Effector memory CD4-positive, alpha-beta T cell (primary cell): ENCODE data around the gene ARL6.

Source experiments
- DNase-seq, 3 donors: peaks; one replicate each; pipeline ENCODE4 v3.0.0-alpha.2; 2020
- H3K27ac ChIP-seq: 2 replicates; pipeline ENCODE4 v1.7.0; 2013; ENCODE audit warnings: mild to moderate bottlenecking, low read length, moderate library complexity; ENCODE audit not compliant: insufficient read depth, poor library complexity, severe bottlenecking
- H3K27me3 ChIP-seq: replicated peaks from 2 replicates; pipeline ENCODE4 v1.7.0; 2013; ENCODE audit warnings: mild to moderate bottlenecking, low read length; ENCODE audit not compliant: insufficient read depth, control insufficient read depth, poor library complexity, severe bottlenecking
- H3K36me3 ChIP-seq: 2 replicates; pipeline ENCODE4 v1.7.0; 2013; ENCODE audit warnings: mild to moderate bottlenecking, low read length, moderate library complexity; ENCODE audit not compliant: control insufficient read depth, insufficient read depth
- H3K4me1 ChIP-seq: 2 replicates; pipeline ENCODE4 v1.7.0; 2013; ENCODE audit warnings: low read length, mild to moderate bottlenecking; ENCODE audit not compliant: control insufficient read depth, insufficient read depth, poor library complexity, severe bottlenecking
- H3K4me3 ChIP-seq: 2 replicates; pipeline ENCODE4 v1.7.0; 2013; ENCODE audit warnings: low read length, low read depth, mild to moderate bottlenecking; ENCODE audit not compliant: insufficient read depth, poor library complexity, severe bottlenecking
- H3K9me3 ChIP-seq: 2 replicates; pipeline ENCODE4 v1.7.0; 2013; ENCODE audit warnings: mild to moderate bottlenecking, low read length, moderate library complexity; ENCODE audit not compliant: control insufficient read depth

Gene ARL6

DNA sequence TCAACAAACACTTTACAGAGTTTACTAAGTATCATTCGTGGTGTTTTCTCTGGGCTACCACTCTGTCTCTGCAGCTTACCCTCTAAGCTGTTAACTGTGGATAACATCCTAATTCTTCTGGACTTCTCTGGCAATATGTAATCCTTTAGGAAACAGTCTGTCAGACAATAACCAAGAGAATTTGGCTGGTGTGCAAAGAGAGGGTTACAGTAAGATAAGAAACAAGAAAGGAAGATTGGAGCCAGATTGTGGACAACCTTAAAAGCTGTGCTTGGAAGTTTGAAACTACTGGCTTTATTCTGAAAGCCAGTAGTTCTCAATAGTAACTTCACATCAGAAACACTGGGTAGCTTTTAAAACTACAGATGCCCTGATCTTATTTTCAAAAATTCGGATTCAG, 778 bp downstream of the ARL6 start:
- Histone ChIP-seq H3K27me3 (no peaks in the 10 kb centered on the region), H3K4me3 (peak overlapping the region; percentile 97)

GRCh38 chr3:97772926-97773325, 8.4 kb downstream of the ARL6 start:
- Histone ChIP-seq H3K4me3 (no peak overlapping the region), H3K4me1 (no peaks in the 10 kb centered on the region), H3K27me3 (no peaks in the 10 kb centered on the region), H3K36me3 (no peaks in the 10 kb centered on the region), H3K9me3 (no peaks in the 10 kb centered on the region), H3K27ac (no peak overlapping the region)
- DNase-seq, result no peak

More for the DNA sequence above, 778 bp downstream of the ARL6 start:
- DNase-seq, result no peak
- Histone ChIP-seq H3K27ac (peak overlapping the region; percentile 74), H3K9me3 (no peaks in the 10 kb centered on the region), H3K36me3 (no peaks in the 10 kb centered on the region), H3K4me1 (peaks cover 6% of the 10 kb centered on the region)

- Histone ChIP-seq H3K4me1 (no peaks in the 10 kb centered on the region), H3K27me3 (no peaks in the 10 kb centered on the region), H3K9me3 (no peaks in the 10 kb centered on the region), H3K27ac (no peak overlapping the region), H3K4me3 (no peak overlapping the region), H3K36me3 (no peaks in the 10 kb centered on the region)
- DNase-seq, result no peak
These were observed 13.6 kb downstream of the ARL6 start for GRCh38 chr3:97778152-97778551.

DNA sequence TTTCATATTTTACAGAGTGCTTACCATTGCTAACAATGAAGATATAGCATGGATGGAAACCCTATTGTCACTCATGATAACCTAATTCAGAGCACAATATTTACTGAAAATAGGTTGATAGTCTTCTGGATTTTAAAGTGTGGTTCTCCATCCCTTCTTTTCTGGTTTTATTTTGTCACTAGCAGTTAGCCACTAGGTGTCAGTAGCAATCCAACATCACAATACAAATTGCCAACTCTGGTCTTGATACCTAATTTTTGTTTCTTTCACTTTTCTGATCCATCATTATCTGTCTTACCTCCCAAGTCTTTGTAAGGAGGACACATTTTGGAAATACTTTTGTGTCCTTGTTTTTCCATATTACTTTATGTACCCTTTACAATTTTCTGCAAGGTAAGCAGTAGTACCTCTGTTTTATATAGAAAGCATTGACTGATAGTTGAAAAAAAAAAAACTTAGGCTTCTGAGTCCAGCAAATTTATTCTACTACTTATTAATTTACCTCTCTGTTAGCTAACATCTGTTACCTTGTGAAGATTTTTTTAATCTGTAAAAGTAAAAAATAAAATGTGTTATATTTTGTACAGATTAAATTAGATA, 29.0 kb downstream of the ARL6 start:
- no peaks in the 10 kb centered on the region for H3K36me3 ChIP-seq
- H3K4me3 ChIP-seq, result no peak overlapping the region
- H3K27ac ChIP-seq, result no peak overlapping the region
- H3K9me3 ChIP-seq, result no peaks in the 10 kb centered on the region
- no peak for DNase-seq
- H3K27me3 ChIP-seq, result no peaks in the 10 kb centered on the region
- H3K4me1 ChIP-seq, result no peaks in the 10 kb centered on the region

GRCh38 chr3:97795951-97796350, 31.4 kb downstream of the ARL6 start:
- Histone ChIP-seq H3K4me1 (no peaks in the 10 kb centered on the region), H3K27me3 (no peaks in the 10 kb centered on the region), H3K4me3 (no peak overlapping the region), H3K27ac (no peak overlapping the region), H3K9me3 (no peaks in the 10 kb centered on the region), H3K36me3 (no peaks in the 10 kb centered on the region)
- DNase-seq, result no peak

DNA sequence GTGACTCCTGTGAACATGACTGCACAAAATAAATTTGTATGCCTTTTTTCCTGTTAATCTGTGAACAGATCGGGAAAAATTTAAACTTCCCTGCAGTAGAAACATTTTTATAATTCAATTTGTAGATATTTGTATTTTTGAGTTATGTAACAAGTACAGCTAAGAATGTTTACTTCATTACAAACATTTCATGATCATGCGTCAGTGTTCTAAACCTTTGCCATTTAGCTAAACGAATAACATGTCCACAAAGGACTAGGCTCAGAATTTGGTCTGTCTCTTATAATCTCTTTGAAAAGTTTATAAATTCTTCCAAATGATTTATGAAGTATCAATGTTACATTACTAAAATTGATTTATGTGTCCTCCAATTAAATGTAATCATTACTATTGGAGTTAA, 39.9 kb downstream of the ARL6 start:
- no peak for DNase-seq
- H3K27me3 ChIP-seq, result no peaks in the 10 kb centered on the region
- H3K27ac ChIP-seq, result no peak overlapping the region
- H3K36me3 ChIP-seq, result no peaks in the 10 kb centered on the region
- no peaks in the 10 kb centered on the region for H3K9me3 ChIP-seq
- H3K4me3 ChIP-seq, result no peak overlapping the region
- H3K4me1 ChIP-seq, result no peaks in the 10 kb centered on the region

DNA sequence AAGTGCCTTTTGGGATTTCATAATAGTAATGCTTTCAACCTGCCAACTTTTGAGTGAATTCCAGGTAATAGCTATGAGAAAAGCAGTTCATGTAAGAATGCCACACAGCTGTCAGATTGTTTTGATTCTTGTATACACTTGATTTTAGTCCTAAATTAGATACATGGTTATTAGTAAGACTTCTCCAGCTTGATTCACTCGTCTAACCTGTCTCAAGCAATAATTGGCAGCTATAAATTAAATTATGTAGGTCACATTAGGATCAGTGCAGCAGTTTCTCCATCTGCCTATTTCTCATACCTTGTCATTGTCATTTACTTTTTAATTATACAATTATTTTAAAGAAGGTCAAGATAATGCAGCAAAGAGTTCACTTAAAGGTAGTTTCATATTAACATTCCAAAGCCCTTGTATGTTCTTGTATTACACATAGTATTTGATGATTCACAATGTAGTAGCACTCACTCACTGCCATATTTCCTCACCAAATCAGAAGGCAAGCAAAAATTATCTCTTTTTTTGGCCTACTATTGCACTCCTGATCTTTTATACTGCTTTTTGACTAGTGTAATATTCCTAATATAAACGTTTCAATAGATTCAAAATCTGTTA, 46.3 kb downstream of the ARL6 start:
- Histone ChIP-seq H3K27ac (no peak overlapping the region), H3K4me3 (no peak overlapping the region), H3K4me1 (no peaks in the 10 kb centered on the region), H3K27me3 (no peaks in the 10 kb centered on the region), H3K36me3 (no peaks in the 10 kb centered on the region), H3K9me3 (no peaks in the 10 kb centered on the region)
- DNase-seq, result no peak

DNA sequence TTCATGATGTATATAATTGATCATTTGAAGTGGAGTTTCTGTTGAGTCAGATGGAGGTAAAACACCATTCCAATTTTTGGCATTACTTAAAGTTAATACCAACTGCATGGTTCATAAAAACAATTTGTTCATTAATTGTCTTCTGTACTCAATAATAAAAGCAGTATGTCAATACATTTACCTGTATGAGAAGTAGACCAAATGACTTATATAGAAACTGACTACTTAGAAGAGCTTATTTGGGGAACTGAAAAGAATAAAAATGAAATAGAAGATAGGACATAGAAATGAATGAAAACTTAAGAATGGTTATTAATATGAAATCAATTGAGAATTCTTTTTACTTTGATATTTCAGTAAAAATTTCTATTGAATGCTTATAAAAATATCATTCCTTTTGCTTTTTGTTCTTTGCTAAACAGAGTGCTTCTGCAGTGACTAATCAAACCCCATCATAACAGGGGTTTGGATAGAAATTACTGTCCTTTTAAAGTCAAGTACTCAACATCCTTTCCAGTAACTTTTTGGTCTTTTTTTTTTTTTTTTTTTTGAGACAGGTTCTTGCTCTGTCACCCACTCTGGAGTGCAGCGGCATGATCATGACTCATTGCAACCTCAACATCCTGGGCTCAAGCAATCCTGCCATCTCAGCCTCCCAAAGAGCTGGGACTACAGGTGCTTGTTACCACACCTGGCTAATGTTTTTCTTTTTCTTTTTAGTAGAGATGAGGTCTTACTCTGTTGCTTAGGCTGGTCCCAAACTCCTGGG, 50.8 kb downstream of the ARL6 start:
- Histone ChIP-seq H3K4me1 (no peaks in the 10 kb centered on the region), H3K27ac (no peak overlapping the region), H3K27me3 (no peaks in the 10 kb centered on the region), H3K9me3 (no peaks in the 10 kb centered on the region), H3K36me3 (no peaks in the 10 kb centered on the region), H3K4me3 (no peak overlapping the region)
- peak; percentile 2 to 45 (median 3) for DNase-seq

GRCh38 chr3:97816811-97817210, 52.3 kb downstream of the ARL6 start:
- Histone ChIP-seq H3K36me3 (no peaks in the 10 kb centered on the region), H3K9me3 (no peaks in the 10 kb centered on the region), H3K27ac (no peak overlapping the region), H3K27me3 (no peaks in the 10 kb centered on the region), H3K4me3 (no peak overlapping the region), H3K4me1 (no peaks in the 10 kb centered on the region)
- DNase-seq, result no peak

DNA sequence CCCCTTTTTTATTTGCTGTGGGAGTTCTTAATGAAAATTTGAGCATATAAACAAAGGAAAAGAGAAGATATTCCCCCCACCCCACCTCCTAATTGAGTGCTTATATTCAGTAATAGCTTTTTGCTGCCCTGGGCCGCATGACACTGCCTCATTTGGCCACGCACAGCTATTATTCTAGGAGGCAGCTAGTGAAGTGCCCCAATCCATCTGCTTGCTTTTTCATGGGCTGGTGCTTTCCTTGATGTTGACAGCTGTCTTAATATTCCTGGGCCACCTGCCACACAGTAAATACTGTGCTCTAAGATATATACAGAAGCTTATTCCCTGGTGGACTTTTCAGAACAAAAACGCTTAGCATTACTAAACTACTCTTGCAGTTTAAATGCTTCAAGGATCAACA, 53.4 kb downstream of the ARL6 start:
- DNase-seq, result no peak
- Histone ChIP-seq H3K27ac (no peak overlapping the region), H3K9me3 (no peaks in the 10 kb centered on the region), H3K4me1 (no peaks in the 10 kb centered on the region), H3K27me3 (no peaks in the 10 kb centered on the region), H3K36me3 (no peaks in the 10 kb centered on the region), H3K4me3 (no peak overlapping the region)
